Activated naive CD4-positive, alpha-beta T cell treated with Interleukin-2 at 50 U/mL for 16 hours (primary cell): ENCODE measurements around the gene DTHD1.

Experiments
- DNase-seq: peaks from one replicate; pipeline ENCODE4 v3.0.0-alpha.2; 2020

Gene DTHD1

GRCh38 chr4:36269533-36270173 lies 11.8 kb upstream of the DTHD1 start:
- no peak for DNase-seq

- DNase-seq: no peak
Observed at GRCh38 chr4:36273276-36273675, 8.1 kb upstream of the DTHD1 start.

- no peak for DNase-seq
Observed at GRCh38 chr4:36274158-36274557, 7.3 kb upstream of the DTHD1 start.

GRCh38 chr4:36277533-36277932 lies 3.9 kb upstream of the DTHD1 start:
- DNase-seq: no peak

GRCh38 chr4:36278789-36279188 lies 2.6 kb upstream of the DTHD1 start:
- no peak for DNase-seq

GRCh38 chr4:36280555-36280954 lies 861 bp upstream of the DTHD1 start:
- no peak for DNase-seq

GRCh38 chr4:36282503-36283030 lies 1.2 kb downstream of the DTHD1 start:
- no peak for DNase-seq

- no peak for DNase-seq
Observed at GRCh38 chr4:36283912-36284465, 2.6 kb downstream of the DTHD1 start.

- peak; percentile 55 for DNase-seq
Observed at GRCh38 chr4:36285784-36286480, 4.5 kb downstream of the DTHD1 start.

GRCh38 chr4:36286481-36286871 lies 5.1 kb downstream of the DTHD1 start:
- no peak for DNase-seq

- DNase-seq: no peak
Observed at GRCh38 chr4:36288731-36289426, 7.5 kb downstream of the DTHD1 start.

- DNase-seq: no peak
Observed at GRCh38 chr4:36290641-36291040, 9.2 kb downstream of the DTHD1 start.

GRCh38 chr4:36292556-36293188 lies 11.3 kb downstream of the DTHD1 start:
- DNase-seq: no peak

GRCh38 chr4:36301127-36301526 lies 19.7 kb downstream of the DTHD1 start:
- no peak for DNase-seq

GRCh38 chr4:36303426-36304137 lies 22.2 kb downstream of the DTHD1 start:
- no peak for DNase-seq

GRCh38 chr4:36304138-36304681 lies 22.8 kb downstream of the DTHD1 start:
- no peak for DNase-seq

GRCh38 chr4:36308150-36308549 lies 26.7 kb downstream of the DTHD1 start:
- no peak for DNase-seq

GRCh38 chr4:36310216-36310615 lies 28.8 kb downstream of the DTHD1 start:
- no peak for DNase-seq

GRCh38 chr4:36310793-36311192 lies 29.4 kb downstream of the DTHD1 start:
- no peak for DNase-seq

GRCh38 chr4:36312511-36312910 lies 31.1 kb downstream of the DTHD1 start:
- DNase-seq: no peak

GRCh38 chr4:36313301-36313700 lies 31.9 kb downstream of the DTHD1 start:
- no peak for DNase-seq

GRCh38 chr4:36313703-36314102 lies 32.3 kb downstream of the DTHD1 start:
- no peak for DNase-seq
